B cell (primary cell): Measurements from ENCODE around the gene HDAC9. TPM values are rescaled to one million over a fixed set of nuclear protein-coding genes. Genes with fewer than 3 reads are reported as not detected.

Experiments used
- ATAC-seq: fragments of 200-7000 bp; cut with Tn5 transposase; one replicate; pipeline ENCODE4 v1.10.0; 2021; ENCODE audit warnings: low read depth, mild to moderate bottlenecking, moderate number of reproducible peaks, moderate library complexity
- CTCF ChIA-PET: fragments of 350-600 bp; sonication (Branson Sonifier 250); formaldehyde crosslinking; loops from one replicate; lab custom pipeline; 2021; ENCODE audit warnings: antibody characterized with exemption, inconsistent platforms; lab: Charles Lee
- POLR2A ChIA-PET: fragments of 350-600 bp; sonication (Branson Sonifier 250); formaldehyde crosslinking; loops from one replicate; lab custom pipeline; 2021; ENCODE audit warnings: antibody characterized with exemption; lab: Charles Lee
- DNase-seq: peaks from one replicate; pipeline ENCODE4 v3.0.0; 2013
- H2AFZ ChIP-seq: 2 replicates; pipeline ENCODE4 v1.6.1; 2012; ENCODE audit warnings: mild to moderate bottlenecking, low read depth, low read length; ENCODE audit not compliant: insufficient read depth, poor library complexity, severe bottlenecking
- H3K27ac ChIP-seq, 2 donors: 1 replicate in 1 of 2; 2 replicates in 1 of 2; pipeline ENCODE4 v1.5.1; 2012 to 2013; ENCODE audit warnings: low read length in 2 of 2, mild to moderate bottlenecking in 2 of 2, moderate library complexity in 1 of 2
- H3K27me3 ChIP-seq, 4 experiments: fragments of 200-600 bp in 1 of 4; sonication (generic) in 1 of 4; replicated peaks in 1 of 4; 1 replicate in 2 of 4; 2 replicates in 2 of 4; pipeline versions ENCODE4 v1.6.1 to v1.7.0; 2013 to 2016; ENCODE audit warnings: low read length in 3 of 4, mild to moderate bottlenecking in 2 of 4, mixed read lengths in 1 of 4, moderate library complexity in 1 of 4; ENCODE audit not compliant: insufficient read depth in 4 of 4, control insufficient read depth in 3 of 4; ENCODE audit errors: control extremely low read depth in 1 of 4
- H3K36me3 ChIP-seq, 2 experiments: replicated peaks in 1 of 2; 1 replicate in 1 of 2; 2 replicates in 1 of 2; pipeline versions ENCODE4 v1.6.1 to v1.7.1; 2013; ENCODE audit warnings: low read length in 1 of 2; ENCODE audit not compliant: insufficient read depth in 2 of 2, control insufficient read depth in 1 of 2; ENCODE audit errors: control extremely low read depth in 1 of 2, extremely low read depth in 1 of 2
- H3K4me1 ChIP-seq, 2 donors: fragments of 200-600 bp in 1 of 2; sonication (generic) in 1 of 2; 1 replicate in 1 of 2; 2 replicates in 1 of 2; pipeline versions ENCODE4 v1.5.1 to v1.6.1; 2013 to 2017; ENCODE audit warnings: low read length in 2 of 2; ENCODE audit not compliant: control insufficient read depth in 2 of 2, insufficient read depth in 2 of 2
- H3K4me2 ChIP-seq: replicated peaks from 2 replicates; pipeline ENCODE3; 2012; ENCODE audit warnings: mild to moderate bottlenecking, low read depth, low read length; ENCODE audit not compliant: poor library complexity, severe bottlenecking
- H3K4me3 ChIP-seq, 5 experiments: fragments of 200-600 bp in 1 of 5; sonication (generic) in 1 of 5; 1 replicate in 3 of 5; 2 replicates in 2 of 5; pipeline versions ENCODE4 v1.5.1 to v1.7.0; 2011 to 2016; ENCODE audit warnings: low read length in 4 of 5, mild to moderate bottlenecking in 4 of 5, low read depth in 2 of 5, control low read depth in 1 of 5, moderate library complexity in 1 of 5; ENCODE audit not compliant: insufficient read depth in 1 of 5; ENCODE audit errors: control extremely low read depth in 1 of 5, extremely low read depth in 1 of 5
- H3K79me2 ChIP-seq: fragments of 200-600 bp; sonication (generic); one replicate; pipeline ENCODE4 v1.6.0; 2016; ENCODE audit warnings: low read length; ENCODE audit not compliant: control insufficient read depth, insufficient read depth
- H3K9ac ChIP-seq: fragments of 200-600 bp; sonication (generic); 2 replicates; pipeline ENCODE4 v1.6.1; 2017; ENCODE audit warnings: mild to moderate bottlenecking, low read length, moderate library complexity
- H3K9me3 ChIP-seq, 3 donors: one replicate each; pipeline versions ENCODE4 v1.6.1 to v1.7.1; 2013; ENCODE audit warnings: low read length in 2 of 3; ENCODE audit not compliant: control insufficient read depth in 2 of 3, insufficient read depth in 1 of 3; ENCODE audit errors: control extremely low read depth in 1 of 3
- H4K20me1 ChIP-seq: 2 replicates; pipeline ENCODE4 v1.6.0; 2012; ENCODE audit warnings: mild to moderate bottlenecking, low read length; ENCODE audit not compliant: insufficient read depth, control insufficient read depth, poor library complexity, severe bottlenecking
- H3K27ac Mint-ChIP-seq: one replicate; pipeline ENCODE4 v1.8.0; 2021; ENCODE audit warnings: mixed read lengths
- H3K27me3 Mint-ChIP-seq: one replicate; pipeline ENCODE4 v1.8.0; 2021; ENCODE audit warnings: mixed read lengths
- H3K4me1 Mint-ChIP-seq: one replicate; pipeline ENCODE4 v1.8.0; 2021; ENCODE audit warnings: mixed read lengths
- H3K4me3 Mint-ChIP-seq: one replicate; pipeline ENCODE4 v1.8.0; 2021; ENCODE audit warnings: mixed read lengths
- H3K9me3 Mint-ChIP-seq: one replicate; pipeline ENCODE4 v1.8.0; 2022; ENCODE audit warnings: mixed read lengths; ENCODE audit not compliant: insufficient read depth
- EZH2 ChIP-seq: IDR thresholded peaks from 2 replicates; pipeline ENCODE4 v1.6.1; 2012; ENCODE audit warnings: borderline replicate concordance, low read depth, mild to moderate bottlenecking, moderate library complexity, low read length; ENCODE audit not compliant: insufficient read depth, poor library complexity, severe bottlenecking
- WGBS: methylation state at CpG from one replicate; pipeline ENCODE4 v1.1.5; 2013; ENCODE audit warnings: missing lambda C conversion rate; ENCODE audit not compliant: insufficient coverage; 5-methylcytosine and 5-hydroxymethylcytosine counted together
- intact Hi-C: fragments of 100-400 bp; cut with micrococcal nuclease; formaldehyde crosslinking; loops from one replicate; pipeline ENCODE4 v1.10.0; 2022
- polyA plus RNA-seq: library from polyadenylated mRNA; depleted of rRNA; stranded (reverse); fragments of >200 nt; gene quantifications from 2 replicates; pipeline ENCODE4 v1.2.3, GENCODE V29; 2012
- total RNA-seq, 2 donors: library from RNA; stranded (reverse); fragments of 120-200 nt in 1 of 2; gene quantifications; 1 replicate in 1 of 2; 2 replicates in 1 of 2; pipeline versions ENCODE4 v1.2.3 to v1.2.4, GENCODE V29; 2013 to 2022
- TF ChIP-seq, protein P1 (sequence below): fragments of 200-600 bp; IDR thresholded peaks from one replicate; pipeline ENCODE4 v1.8.0; 2022; ENCODE audit warnings: antibody characterized with exemption, mild to moderate bottlenecking

Gene HDAC9
- total and polyA plus RNA-seq, 2 donors (not counting 1 experiment from before 2014, with no cell fraction given), result 49.1 to 64.8 TPM

DNA sequence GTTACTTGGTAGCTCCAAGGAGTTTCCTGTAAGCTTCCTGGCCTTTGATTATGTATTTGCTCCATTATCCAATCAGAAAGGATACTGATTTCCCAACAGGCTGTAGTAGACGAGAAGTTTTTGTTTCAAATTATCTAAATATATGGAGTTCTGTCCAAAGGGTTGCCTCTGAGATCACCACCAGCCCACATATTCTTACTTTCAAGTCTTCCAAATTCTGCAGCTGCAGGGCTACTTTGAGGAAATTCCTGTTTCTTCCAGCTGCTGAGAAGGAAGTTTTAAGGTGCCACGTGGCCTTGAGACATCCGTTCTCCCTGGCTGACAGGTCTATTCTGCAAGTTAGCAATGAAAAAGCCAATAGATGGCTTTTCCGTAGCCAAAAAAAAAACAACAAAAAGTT lies 335.9 kb downstream of the HDAC9 start:
- CTCF ChIA-PET, result no interaction called here
- no peak overlapping the region for H3K9ac ChIP-seq
- Mint-ChIP-seq H3K4me3 (no peak overlapping the region), H3K4me1 (no peaks in the 10 kb centered on the region), H3K9me3 (no peaks in the 10 kb centered on the region), H3K27ac (no peak overlapping the region), H3K27me3 (no peaks in the 10 kb centered on the region)
- H2AFZ ChIP-seq, result no peak overlapping the region
- H3K36me3 ChIP-seq, result peaks cover 0 to 1% of the 10 kb centered on the region in 2 experiments
- no peak overlapping the region for H3K27ac ChIP-seq
- no peak overlapping the region for H3K4me3 ChIP-seq
- H4K20me1 ChIP-seq, result no peaks in the 10 kb centered on the region
- H3K27me3 ChIP-seq, result no peaks in the 10 kb centered on the region
- TF ChIP-seq, protein P1, sequence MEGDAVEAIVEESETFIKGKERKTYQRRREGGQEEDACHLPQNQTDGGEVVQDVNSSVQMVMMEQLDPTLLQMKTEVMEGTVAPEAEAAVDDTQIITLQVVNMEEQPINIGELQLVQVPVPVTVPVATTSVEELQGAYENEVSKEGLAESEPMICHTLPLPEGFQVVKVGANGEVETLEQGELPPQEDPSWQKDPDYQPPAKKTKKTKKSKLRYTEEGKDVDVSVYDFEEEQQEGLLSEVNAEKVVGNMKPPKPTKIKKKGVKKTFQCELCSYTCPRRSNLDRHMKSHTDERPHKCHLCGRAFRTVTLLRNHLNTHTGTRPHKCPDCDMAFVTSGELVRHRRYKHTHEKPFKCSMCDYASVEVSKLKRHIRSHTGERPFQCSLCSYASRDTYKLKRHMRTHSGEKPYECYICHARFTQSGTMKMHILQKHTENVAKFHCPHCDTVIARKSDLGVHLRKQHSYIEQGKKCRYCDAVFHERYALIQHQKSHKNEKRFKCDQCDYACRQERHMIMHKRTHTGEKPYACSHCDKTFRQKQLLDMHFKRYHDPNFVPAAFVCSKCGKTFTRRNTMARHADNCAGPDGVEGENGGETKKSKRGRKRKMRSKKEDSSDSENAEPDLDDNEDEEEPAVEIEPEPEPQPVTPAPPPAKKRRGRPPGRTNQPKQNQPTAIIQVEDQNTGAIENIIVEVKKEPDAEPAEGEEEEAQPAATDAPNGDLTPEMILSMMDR, result no peak
- no peak for TF ChIP-seq EZH2
- no peaks in the 10 kb centered on the region for H3K4me1 ChIP-seq
- ATAC-seq, result no peak
- whole genome bisulfite sequencing, result 60% methylated on average over 1 of the region's 4 CpGs
- no peaks in the 10 kb centered on the region for H3K9me3 ChIP-seq
- H3K4me2 ChIP-seq, result no peak overlapping the region
- H3K79me2 ChIP-seq, result no peaks in the 10 kb centered on the region
- POLR2A ChIA-PET, result no interaction called here
- intact Hi-C loops, result no loop called here
- DNase-seq, result no peak

- TF ChIP-seq, protein P1, result no peak
- TF ChIP-seq EZH2, result no peak
- H3K27ac ChIP-seq, result no peak overlapping the region
- no peaks in the 10 kb centered on the region for H3K9me3 Mint-ChIP-seq
- no peak overlapping the region for H3K9ac ChIP-seq
- no peaks in the 10 kb centered on the region for H3K79me2 ChIP-seq
- H2AFZ ChIP-seq, result no peak overlapping the region
- no CpG with 5 or more reads among the region's 2 CpGs for WGBS
- H3K9me3 ChIP-seq, result no peaks in the 10 kb centered on the region
- H3K4me2 ChIP-seq, result no peak overlapping the region
- no peak overlapping the region for H3K4me3 Mint-ChIP-seq
- CTCF ChIA-PET, result no interaction called here
- H3K27me3 ChIP-seq, result no peaks in the 10 kb centered on the region
- POLR2A ChIA-PET, result no interaction called here
- no peaks in the 10 kb centered on the region for H3K4me1 ChIP-seq
- no peak overlapping the region for H3K27ac Mint-ChIP-seq
- intact Hi-C loops, result no loop called here
- H3K4me3 ChIP-seq, result no peak overlapping the region
- ATAC-seq, result no peak
- DNase-seq, result no peak
- no peaks in the 10 kb centered on the region for H3K4me1 Mint-ChIP-seq
- no peaks in the 10 kb centered on the region for H4K20me1 ChIP-seq
- H3K27me3 Mint-ChIP-seq, result no peaks in the 10 kb centered on the region
- peaks cover 0 to 1% of the 10 kb centered on the region in 2 experiments for H3K36me3 ChIP-seq
Measured at GRCh38 chr7:18831943-18832342, 336.4 kb downstream of the HDAC9 start.
